ENCODE data around the gene FBN1. TPM values are rescaled to one million over a fixed set of nuclear protein-coding genes. Genes with fewer than 3 reads are reported as not detected.

FBN1 gene
- total RNA-seq, 1 experiment from 2014 or later, result 1.1 TPM

- BruUV-seq (replicated peaks), result no TSS peak
- Mint-ChIP-seq H3K27me3 (ENCODE audit: unreplicated experiment) (no peaks in the 10 kb centered on the region), H3K4me1 (ENCODE audit: low read depth, unreplicated experiment) (no peaks in the 10 kb centered on the region), H3K9me3 (ENCODE audit: low read depth, unreplicated experiment) (no peaks in the 10 kb centered on the region), H3K36me3 (ENCODE audit: insufficient read depth, unreplicated experiment) (no peaks in the 10 kb centered on the region), H3K4me3 (ENCODE audit: low read depth, unreplicated experiment) (no peak overlapping the region), H3K27ac (ENCODE audit: unreplicated experiment) (no peak overlapping the region)
- TF ChIP-seq CTCF (IDR thresholded peaks at IDR 0.05; ENCODE audit: unreplicated experiment), result no peak
- intact Hi-C loops (cut with micrococcal nuclease; ENCODE audit: unreplicated experiment), result no loop called here
- DNase-seq, result no peak
- CTCF ChIA-PET, result no interaction called here
These were observed 44.4 kb downstream of the FBN1 start for GRCh38 chr15:48601095-48601494.

- no peak overlapping the region for H3K4me3 Mint-ChIP-seq (ENCODE audit: low read depth, unreplicated experiment)
- no TSS peak for BruUV-seq (replicated peaks)
- intact Hi-C loops (cut with micrococcal nuclease; ENCODE audit: unreplicated experiment), result no loop called here
These were observed 48.7 kb downstream of the FBN1 start for GRCh38 chr15:48596841-48597240.

GRCh38 chr15:48596415-48596814, 49.1 kb downstream of the FBN1 start:
- intact Hi-C loops (cut with micrococcal nuclease; ENCODE audit: unreplicated experiment), result no loop called here
- no peaks in the 10 kb centered on the region for H3K9me3 Mint-ChIP-seq (ENCODE audit: low read depth, unreplicated experiment)
- H3K4me1 Mint-ChIP-seq (ENCODE audit: low read depth, unreplicated experiment), result no peaks in the 10 kb centered on the region
- TF ChIP-seq CTCF (IDR thresholded peaks at IDR 0.05; ENCODE audit: unreplicated experiment), result no peak
- H3K27me3 Mint-ChIP-seq (ENCODE audit: unreplicated experiment), result no peaks in the 10 kb centered on the region
- DNase-seq, result no peak
- BruUV-seq (replicated peaks), result no TSS peak
- no peak overlapping the region for H3K4me3 Mint-ChIP-seq (ENCODE audit: low read depth, unreplicated experiment)
- no peak overlapping the region for H3K27ac Mint-ChIP-seq (ENCODE audit: unreplicated experiment)
- CTCF ChIA-PET, result no interaction called here
- H3K36me3 Mint-ChIP-seq (ENCODE audit: insufficient read depth, unreplicated experiment), result no peaks in the 10 kb centered on the region

More at GRCh38 chr15:48596841-48597240, 48.7 kb downstream of the FBN1 start:
- CTCF ChIA-PET, result no interaction called here
- Mint-ChIP-seq H3K27me3 (ENCODE audit: unreplicated experiment) (no peaks in the 10 kb centered on the region), H3K27ac (ENCODE audit: unreplicated experiment) (no peak overlapping the region), H3K4me1 (ENCODE audit: low read depth, unreplicated experiment) (no peaks in the 10 kb centered on the region), H3K36me3 (ENCODE audit: insufficient read depth, unreplicated experiment) (no peaks in the 10 kb centered on the region), H3K9me3 (ENCODE audit: low read depth, unreplicated experiment) (no peaks in the 10 kb centered on the region)
- TF ChIP-seq CTCF (IDR thresholded peaks at IDR 0.05; ENCODE audit: unreplicated experiment), result no peak
- DNase-seq, result no peak

GRCh38 chr15:48595981-48596380, 49.5 kb downstream of the FBN1 start:
- Mint-ChIP-seq H3K27ac (ENCODE audit: unreplicated experiment) (no peak overlapping the region), H3K36me3 (ENCODE audit: insufficient read depth, unreplicated experiment) (no peaks in the 10 kb centered on the region), H3K4me3 (ENCODE audit: low read depth, unreplicated experiment) (no peak overlapping the region), H3K9me3 (ENCODE audit: low read depth, unreplicated experiment) (no peaks in the 10 kb centered on the region), H3K27me3 (ENCODE audit: unreplicated experiment) (no peaks in the 10 kb centered on the region), H3K4me1 (ENCODE audit: low read depth, unreplicated experiment) (no peaks in the 10 kb centered on the region)
- TF ChIP-seq CTCF (IDR thresholded peaks at IDR 0.05; ENCODE audit: unreplicated experiment), result no peak
- CTCF ChIA-PET, result no interaction called here
- BruUV-seq (replicated peaks), result no TSS peak
- intact Hi-C loops (cut with micrococcal nuclease; ENCODE audit: unreplicated experiment), result no loop called here
- no peak for DNase-seq

GRCh38 chr15:48592933-48593332, 52.6 kb downstream of the FBN1 start:
- CTCF ChIA-PET, result no interaction called here
- Mint-ChIP-seq H3K4me1 (ENCODE audit: low read depth, unreplicated experiment) (no peaks in the 10 kb centered on the region), H3K9me3 (ENCODE audit: low read depth, unreplicated experiment) (no peaks in the 10 kb centered on the region), H3K27me3 (ENCODE audit: unreplicated experiment) (no peaks in the 10 kb centered on the region), H3K27ac (ENCODE audit: unreplicated experiment) (no peak overlapping the region), H3K36me3 (ENCODE audit: insufficient read depth, unreplicated experiment) (no peaks in the 10 kb centered on the region), H3K4me3 (ENCODE audit: low read depth, unreplicated experiment) (no peak overlapping the region)
- no peak for TF ChIP-seq CTCF (IDR thresholded peaks at IDR 0.05; ENCODE audit: unreplicated experiment)
- intact Hi-C loops (cut with micrococcal nuclease; ENCODE audit: unreplicated experiment), result no loop called here
- BruUV-seq (replicated peaks), result no TSS peak
- DNase-seq, result no peak
